ENCODE measurements around the gene LSP1.
"Not testable (repeated sequence)": the region's sequence is repeated elsewhere in the genome, so short reads cannot be mapped to it uniquely, and the experiment has no call there.

Gene LSP1

DNA sequence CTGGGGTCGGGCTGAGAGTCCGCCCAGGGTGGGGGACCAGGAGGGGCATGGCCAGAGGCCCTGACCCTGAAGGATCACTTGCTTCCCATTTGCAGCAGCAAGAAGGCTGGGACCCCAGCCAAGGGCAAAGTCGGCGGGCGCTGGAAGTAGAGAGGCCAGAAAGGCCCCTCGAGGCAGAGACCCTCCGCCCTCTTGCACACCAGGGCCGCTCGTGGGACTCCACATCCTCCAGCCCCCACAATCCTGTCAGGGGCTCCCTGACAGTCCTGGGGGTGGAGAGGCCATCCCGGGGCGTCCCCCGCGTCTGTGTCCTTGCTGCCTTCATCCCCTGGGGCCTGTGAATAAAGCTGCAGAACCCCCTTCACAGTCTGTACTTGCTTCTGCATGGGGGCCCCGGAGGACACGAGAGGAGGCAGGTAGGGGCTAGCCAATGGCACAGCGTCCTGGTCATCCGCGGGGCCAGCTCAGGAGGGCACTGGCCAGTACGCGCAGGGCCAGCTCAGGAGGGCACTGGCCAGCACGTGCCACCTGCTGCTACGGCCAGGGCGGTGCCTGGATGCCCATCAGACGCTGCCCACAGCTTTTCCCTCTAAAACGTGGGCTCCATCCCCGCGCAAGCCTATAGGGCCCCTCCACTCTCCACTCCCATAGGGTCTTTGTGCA, 85.6 kb downstream of the LSP1 start:
- no peak for DNase-seq (ENCODE audit: low read depth in 2 of 2, low spot score in 1 of 2)

DNA sequence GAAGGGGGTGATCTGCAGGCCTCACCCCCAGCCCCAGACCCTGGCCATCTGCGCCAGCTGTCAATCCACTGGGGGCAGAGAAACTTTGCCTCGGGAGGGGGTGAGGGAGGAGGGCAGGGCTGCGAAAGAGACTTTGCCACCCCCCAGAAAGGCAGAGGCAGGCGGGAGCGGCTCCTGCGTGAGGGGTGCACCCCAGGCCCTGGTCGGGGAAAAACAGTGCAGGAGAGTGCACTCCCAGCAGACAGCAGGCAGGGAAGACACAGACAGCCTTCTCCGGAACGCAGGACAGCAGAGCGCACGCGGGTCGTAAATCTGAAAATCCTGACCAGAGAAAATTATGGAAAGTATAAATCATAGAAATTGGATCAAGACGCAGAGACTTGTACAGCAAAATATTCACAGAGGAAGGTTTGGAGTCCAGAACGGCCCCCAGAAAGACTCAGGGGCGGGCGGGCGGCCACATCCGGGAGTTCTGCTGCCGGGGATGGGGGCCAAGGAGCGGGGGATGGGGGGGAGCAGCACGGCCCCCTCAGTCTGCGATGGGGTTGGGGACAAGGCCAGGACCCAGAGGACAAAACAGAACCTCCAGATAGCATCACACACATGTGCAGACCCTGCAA, 86.2 kb downstream of the LSP1 start:
- no peak for DNase-seq (ENCODE audit: low read depth in 2 of 2, low spot score in 1 of 2)

DNA sequence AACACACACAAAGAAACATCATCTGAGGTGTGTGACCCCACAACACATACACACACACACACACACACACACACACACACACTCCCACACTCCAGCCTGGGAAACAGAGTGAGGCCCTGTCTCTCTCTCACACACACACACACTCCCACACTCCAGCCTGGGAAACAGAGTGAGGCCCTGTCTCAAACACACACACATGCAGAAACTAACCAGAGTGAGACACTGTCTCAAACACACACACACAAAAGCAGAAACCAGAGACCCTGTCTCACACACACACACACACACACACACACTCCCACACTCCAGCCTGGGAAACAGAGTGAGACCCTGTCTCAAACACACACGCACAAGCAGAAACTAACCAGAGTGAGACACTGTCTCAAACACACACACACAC, 86.9 kb downstream of the LSP1 start:
- not testable (repeated sequence) for DNase-seq (ENCODE audit: low read depth in 2 of 2, low spot score in 1 of 2)
